ENCODE measurements around the gene C19orf73. TPM values are rescaled to one million over a fixed set of nuclear protein-coding genes. Genes with fewer than 3 reads are reported as not detected.

The C19orf73 gene
- total RNA-seq, 1 experiment from 2014 or later, result 2.2 TPM

- TF ChIP-seq MAX (IDR thresholded peaks at IDR 0.05), result no peak
These were observed 2.4 kb downstream of the C19orf73 start (continued) for GRCh38 chr19:49116544-49116943.

GRCh38 chr19:49114630-49115363, 4.1 kb downstream of the C19orf73 start:
- TF ChIP-seq EZH2 (IDR thresholded peaks at IDR 0.05) (no peak), POLR2AphosphoS5 (IDR thresholded peaks at IDR 0.05; ENCODE audit: low read depth, low read length) (no peak), ZFX (IDR thresholded peaks at IDR 0.05) (0 out of 2 replicates have a peak, but pooled peaks have one; percentile 24), EGR1 (IDR thresholded peaks at IDR 0.05; ENCODE audit: low read depth) (peak; percentile 61)
- ATAC-seq (no peak), DNase-seq (ENCODE audit: low read depth, low spot score) (no peak)
- Histone ChIP-seq H4K20me1 (ENCODE audit: insufficient read depth) (no peaks in the 10 kb centered on the region), H3K4me2 (ENCODE audit: low read length) (peak overlapping the region; percentile 89), H3K4me3 (replicated peaks in 1 of 2; ENCODE audit: low read depth in 1 of 2, low read length in 2 of 2) (peak overlapping the region; percentile 62 to 75), H3K27ac (ENCODE audit: low read depth, low read length) (peak overlapping the region; percentile 60), H3K9me2 (ENCODE audit: insufficient read depth) (no peaks in the 10 kb centered on the region), H2AFZ (ENCODE audit: low read depth, low read length, poor library complexity, severe bottlenecking) (no peak overlapping the region), H3K9ac (ENCODE audit: low read length) (peak overlapping the region; percentile 69), H3K4me1 (ENCODE audit: control insufficient read depth in 1 of 2, insufficient read depth in 2 of 2, low read length in 2 of 2) (peaks cover 19 to 44% of the 10 kb centered on the region in 2 experiments), H3K36me3 (ENCODE audit: control insufficient read depth in 1 of 2, insufficient read depth in 2 of 2, low read length in 2 of 2) (no peaks in the 10 kb centered on the region), H3K9me3 (ENCODE audit: control insufficient read depth in 1 of 2, insufficient read depth in 1 of 2, low read depth in 1 of 2, low read length in 2 of 2) (no peaks in the 10 kb centered on the region), H3K79me2 (ENCODE audit: insufficient read depth, low read length) (no peaks in the 10 kb centered on the region), H3K27me3 (ENCODE audit: insufficient read depth, low read length) (no peaks in the 10 kb centered on the region)
- intact Hi-C loops (cut with micrococcal nuclease), result no loop called here
- BruUV-seq (replicated peaks), result no TSS peak
- CTCF ChIA-PET, result interaction anchor here (0.7 to 2.7 kb wide), 9 partner anchors 8 to 121 kb away, joined by 4 to 28 read pairs (median 6); partner anchors contain the start of genes GYS1 and RUVBL2
- POLR2A ChIA-PET, result interaction anchor here (1.8 to 2.4 kb wide), 2 partner anchors 14 to 35 kb away, joined by 8 to 9 read pairs; no protein-coding TSS in a partner anchor
- RAD21 ChIA-PET (ENCODE audit: low non-redundant PET in 1 of 2, low total read pairs in 2 of 2, uncharacterized antibody in 2 of 2, unreplicated experiment in 2 of 2), result interaction anchor here in 1 of 2 experiments (1.1 kb wide), 1 partner anchor 17 kb away, joined by 3 read pairs; no protein-coding TSS in a partner anchor
